Fibroblast of the conjunctiva (primary cell): ENCODE results near the gene NCAN.
"Not testable (repeated sequence)": the region's sequence is repeated elsewhere in the genome, so short reads cannot be mapped to it uniquely, and the experiment has no call there.

Source experiments
- DNase-seq: peaks from one replicate; pipeline ENCODE4 v3.0.0-alpha.2; 2010; ENCODE audit warnings: low read depth

Gene NCAN

DNA sequence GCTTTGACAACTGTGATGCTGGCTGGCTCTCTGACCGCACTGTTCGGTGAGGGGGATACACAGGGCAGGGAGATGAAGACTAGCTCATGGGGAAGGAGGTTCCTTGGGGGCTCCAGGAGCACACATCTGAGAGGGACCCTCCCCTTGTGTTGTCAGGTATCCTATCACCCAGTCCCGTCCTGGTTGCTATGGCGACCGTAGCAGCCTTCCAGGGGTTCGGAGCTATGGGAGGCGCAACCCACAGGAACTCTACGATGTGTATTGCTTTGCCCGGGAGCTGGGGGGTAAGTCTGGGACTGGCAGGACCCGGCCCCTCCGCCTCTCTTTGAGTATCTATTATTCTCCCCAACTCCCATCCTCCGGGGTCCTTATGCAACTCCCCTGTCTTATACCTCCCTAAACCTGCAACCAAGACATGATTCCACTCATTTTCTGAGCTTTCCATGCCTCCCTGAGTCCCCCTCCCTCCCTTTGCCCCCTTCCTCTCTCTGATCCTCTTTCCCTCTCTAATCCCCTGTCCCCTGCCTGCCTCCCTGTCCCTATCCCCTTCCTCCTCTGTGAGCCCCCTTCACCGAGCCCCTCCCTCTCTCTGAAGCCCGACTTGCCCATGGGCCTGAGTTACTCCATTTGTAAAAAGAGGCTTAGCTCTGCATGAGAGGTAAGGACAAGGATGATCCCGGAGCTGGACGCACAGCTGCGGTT is 12.5 kb downstream of the NCAN start:
- DNase-seq = no peak

GRCh38 chr19:19224852-19225494 is 13.2 kb downstream of the NCAN start:
- DNase-seq = no peak

DNA sequence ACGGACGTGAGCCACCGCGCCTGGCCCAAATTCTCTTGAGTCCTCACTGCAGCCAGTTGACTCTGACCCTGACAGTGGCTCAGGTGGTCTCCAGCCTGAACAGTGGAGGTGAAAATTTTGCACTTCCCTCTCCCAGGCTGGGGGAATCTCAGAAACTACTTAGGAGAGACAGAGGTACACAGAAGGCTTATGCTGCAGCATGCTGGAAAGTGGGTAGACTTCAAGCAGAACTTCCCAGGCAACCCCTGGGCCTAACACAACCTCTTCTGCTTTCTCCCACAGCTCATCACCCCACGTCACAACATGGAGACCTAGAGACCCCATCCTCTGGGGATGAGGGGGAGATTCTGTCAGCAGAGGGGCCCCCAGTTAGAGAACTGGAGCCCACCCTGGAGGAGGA is 14.4 kb downstream of the NCAN start:
- DNase-seq = no peak

- DNase-seq = no peak
These were observed 14.9 kb downstream of the NCAN start for GRCh38 chr19:19226663-19227062.

- DNase-seq = no peak
These were observed 15.5 kb downstream of the NCAN start for GRCh38 chr19:19227217-19227616.

DNA sequence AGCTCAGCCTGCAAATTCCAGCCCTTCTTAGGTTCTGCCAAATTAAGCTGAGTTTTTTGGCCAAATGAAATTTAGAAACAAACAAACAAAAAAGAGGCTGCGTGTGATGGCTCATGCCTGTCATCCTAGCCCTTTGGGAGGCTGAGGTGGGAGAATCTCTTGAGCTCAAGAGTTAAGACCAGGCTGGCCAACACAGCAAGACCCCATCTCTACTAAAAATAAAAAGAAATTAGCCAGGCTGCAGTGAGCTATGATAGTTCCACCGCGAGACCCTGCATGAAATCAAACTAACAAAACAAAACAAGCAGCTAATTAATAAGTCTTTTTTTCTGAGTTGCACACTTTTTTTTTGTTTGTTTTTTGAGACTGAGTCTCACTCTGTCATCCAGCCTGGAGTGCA is 17.9 kb downstream of the NCAN start:
- DNase-seq = no peak

- no peak for DNase-seq
These were observed 19.2 kb downstream of the NCAN start for GRCh38 chr19:19230999-19231398.

GRCh38 chr19:19232261-19232721 is 20.5 kb downstream of the NCAN start:
- no peak for DNase-seq

DNA sequence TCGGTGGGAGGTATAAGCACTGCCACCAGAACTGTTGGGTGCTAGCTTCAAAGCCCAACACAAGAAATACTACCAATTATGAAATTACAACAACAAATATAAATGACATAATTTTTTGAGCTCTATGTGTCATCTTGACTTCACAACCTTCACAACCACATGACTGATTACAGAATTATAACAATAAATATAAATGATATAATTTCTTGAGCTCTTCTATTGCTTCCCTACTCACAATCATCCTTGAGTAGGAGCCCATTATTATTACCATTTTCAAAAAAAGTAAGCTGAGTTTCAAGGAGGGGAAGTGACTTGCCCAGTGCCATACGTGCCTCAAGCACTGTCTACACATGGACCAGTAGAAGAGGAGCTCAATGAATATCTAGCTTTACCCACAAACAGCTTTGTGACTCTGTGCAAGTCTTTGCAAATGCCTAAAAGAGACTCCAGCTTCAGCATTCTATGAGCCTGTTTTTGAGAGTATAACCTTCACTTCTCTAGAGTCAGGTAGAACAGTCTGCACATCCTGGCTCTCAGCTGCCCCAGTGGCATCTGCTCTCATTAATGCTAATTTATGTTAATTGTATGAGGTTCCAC is 22.6 kb downstream of the NCAN start:
- DNase-seq = no peak

DNA sequence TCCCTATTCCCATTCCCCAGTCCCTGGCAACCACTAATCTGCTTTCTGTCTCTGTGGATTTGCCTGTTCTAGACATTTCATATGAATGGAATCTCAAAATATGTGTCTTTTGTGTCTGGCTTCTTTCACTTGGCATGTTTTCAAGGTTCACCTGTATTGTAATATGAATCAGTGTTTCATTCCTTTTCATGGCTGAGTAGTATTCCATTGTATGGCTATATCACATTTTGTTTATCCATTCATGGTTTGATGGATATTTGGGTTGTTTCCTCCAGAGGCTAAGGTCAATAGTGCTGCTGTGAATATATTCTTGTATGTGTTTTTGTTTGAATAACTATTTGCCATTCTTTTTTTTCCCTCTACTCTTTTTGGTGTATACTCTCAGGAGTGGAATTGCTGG is 24.4 kb downstream of the NCAN start:
- DNase-seq = no peak

GRCh38 chr19:19238126-19238894 is 26.6 kb downstream of the NCAN start:
- DNase-seq = no peak

DNA sequence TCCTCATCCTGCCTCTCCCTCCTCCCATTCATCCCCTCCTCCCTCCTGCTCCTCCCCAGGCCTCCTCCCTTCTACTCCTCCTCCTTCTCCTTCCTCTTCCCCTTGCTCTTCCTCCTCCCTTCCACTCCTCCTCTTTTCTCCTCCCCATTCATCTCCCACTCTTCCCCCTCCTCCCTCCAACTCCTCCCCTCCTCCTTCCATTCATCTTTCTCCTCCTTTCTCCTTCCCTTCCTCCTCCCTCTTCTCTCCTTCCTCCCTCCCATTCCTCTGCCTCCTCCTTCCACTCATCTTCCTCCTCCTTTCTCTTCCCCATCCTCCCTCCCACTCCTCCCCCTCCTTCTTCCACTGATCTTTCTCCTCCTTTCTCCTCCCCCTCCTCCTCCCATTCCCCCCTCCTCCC is 27.9 kb downstream of the NCAN start:
- DNase-seq = no peak

GRCh38 chr19:19240476-19240875 is 28.7 kb downstream of the NCAN start:
- DNase-seq = no peak

DNA sequence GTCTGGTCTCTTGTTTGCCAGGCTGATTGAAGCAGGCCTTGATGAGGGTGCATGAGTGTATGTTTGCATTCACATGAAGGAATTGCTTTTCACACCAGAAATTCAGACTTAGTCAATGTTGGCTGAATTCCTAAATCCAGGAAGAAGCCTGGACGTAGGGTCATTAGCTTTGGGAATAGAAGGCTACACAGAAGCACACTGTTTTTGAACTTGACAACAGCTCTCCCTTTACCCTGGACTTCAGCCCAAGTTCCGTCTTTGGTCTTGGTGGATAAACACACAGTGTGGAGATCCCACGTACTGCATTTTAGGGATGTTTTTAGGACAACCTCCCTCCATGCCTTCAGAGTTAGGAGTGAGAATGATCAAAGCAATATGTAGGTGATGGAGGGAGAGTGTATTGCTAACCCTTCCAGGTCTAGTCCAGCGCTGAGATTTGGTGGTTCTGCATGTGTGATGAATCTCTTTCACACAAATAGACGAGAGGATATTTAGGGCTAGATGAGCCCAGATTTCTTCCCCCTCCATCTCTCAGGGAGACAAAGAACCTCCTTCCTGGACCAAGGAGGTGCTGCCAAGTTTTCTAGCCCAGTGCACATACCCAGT is 38.5 kb downstream of the NCAN start:
- no peak for DNase-seq

GRCh38 chr19:19253409-19253808 is 41.7 kb downstream of the NCAN start:
- DNase-seq = not testable (repeated sequence)

- DNase-seq = no peak
These were observed 44.6 kb downstream of the NCAN start for GRCh38 chr19:19256072-19256969.

DNA sequence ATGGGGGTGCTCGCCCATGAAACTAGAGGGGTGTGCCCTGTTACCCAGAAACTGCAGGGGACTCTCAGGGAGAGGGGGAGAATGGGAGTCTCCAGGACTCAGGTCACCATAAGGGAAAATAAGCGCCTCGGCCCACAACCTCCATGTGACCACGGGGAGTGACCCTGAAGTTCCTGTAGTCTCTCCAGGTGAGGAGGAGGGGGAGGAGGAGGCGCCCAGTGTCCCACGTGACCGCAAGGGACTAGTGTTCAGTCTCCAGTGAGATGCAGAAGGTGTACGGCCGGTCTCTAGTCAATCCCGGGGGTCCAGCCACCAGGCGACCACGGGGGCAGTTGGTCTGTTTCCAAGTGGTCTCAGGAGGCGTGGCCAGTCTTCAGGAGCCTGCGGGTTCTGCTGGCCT is 45.4 kb downstream of the NCAN start:
- no peak for DNase-seq

- DNase-seq = no peak
These were observed 46.3 kb downstream of the NCAN start for GRCh38 chr19:19257836-19258588.

DNA sequence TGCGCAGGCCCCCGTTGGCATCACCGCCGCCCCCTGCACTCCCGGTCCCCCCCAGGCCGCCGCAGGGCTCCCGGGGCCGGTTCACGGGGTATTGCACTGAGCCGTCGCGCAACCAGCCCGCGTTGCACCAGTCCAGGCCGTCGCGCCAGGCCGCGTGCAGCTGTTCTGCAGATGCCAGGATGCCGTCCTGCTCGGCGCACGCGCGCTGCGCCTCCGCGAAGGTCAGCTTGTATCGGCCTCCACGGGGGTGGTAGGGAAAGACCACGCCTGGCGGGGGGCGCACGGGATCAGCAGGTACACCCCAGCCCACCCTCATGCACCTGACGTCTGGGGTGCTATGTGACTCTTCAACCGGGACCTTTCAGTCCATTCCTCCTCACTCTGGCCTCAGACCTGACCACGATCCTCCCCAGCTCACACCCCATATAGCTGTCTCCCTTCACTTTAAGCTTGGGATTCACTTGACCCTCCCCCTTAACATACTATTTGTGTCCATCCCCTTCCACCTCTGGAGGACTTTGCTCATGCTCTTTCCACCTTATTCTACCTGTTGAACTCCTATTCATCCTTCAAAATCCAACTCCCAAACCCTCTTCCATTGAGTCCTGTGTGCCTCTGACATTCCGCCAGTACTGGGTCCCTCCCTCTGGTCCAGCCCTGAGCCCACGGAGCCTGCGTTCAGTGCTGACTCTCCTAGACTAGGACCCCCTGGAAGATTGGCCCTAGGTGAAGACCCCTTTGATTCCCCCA is 47.0 kb downstream of the NCAN start:
- DNase-seq = no peak

DNA sequence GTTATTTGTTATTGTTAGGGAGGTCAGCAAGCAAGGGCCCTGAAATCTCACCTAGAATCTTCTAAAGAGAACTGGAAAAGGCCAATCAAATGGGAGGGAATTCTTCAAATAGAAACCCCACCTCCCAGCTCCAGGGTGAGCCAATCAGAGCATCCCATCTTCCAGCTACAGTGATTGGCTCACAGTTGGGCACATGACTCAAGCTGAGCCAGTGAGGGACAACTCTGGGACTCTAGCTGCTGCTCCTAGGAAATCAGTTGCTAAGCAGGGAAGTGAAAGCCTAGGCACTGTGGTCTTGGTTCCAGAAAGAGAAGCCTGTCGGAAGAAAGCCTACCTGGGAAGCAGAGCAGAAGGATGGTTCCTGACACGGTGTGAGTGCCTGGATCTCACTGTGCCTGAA is 48.0 kb downstream of the NCAN start:
- no peak for DNase-seq
